Suprapubic skin (tissue), 4 donors: ENCODE data around the gene AATF. TPM values are rescaled to one million over a fixed set of nuclear protein-coding genes. Genes with fewer than 3 reads are reported as not detected.

Experiments used
- DNase-seq, 2 donors: peaks; one replicate each; pipeline ENCODE4 v3.0.0-alpha.2; 2019; ENCODE audit warnings: low spot score in 2 of 2
- H3K27ac ChIP-seq: fragments of 200-600 bp; sonication (generic); one replicate; pipeline ENCODE4 v1.5.1; 2019
- H3K27me3 ChIP-seq: fragments of 200-600 bp; sonication (generic); one replicate; pipeline ENCODE4 v1.5.1; 2019
- H3K36me3 ChIP-seq: fragments of 200-600 bp; sonication (generic); one replicate; pipeline ENCODE4 v1.5.1; 2019
- H3K4me1 ChIP-seq: fragments of 200-600 bp; sonication (generic); one replicate; pipeline ENCODE4 v1.5.1; 2019
- H3K4me3 ChIP-seq: fragments of 200-600 bp; sonication (generic); one replicate; pipeline ENCODE4 v1.5.1; 2019; ENCODE audit warnings: mild to moderate bottlenecking
- H3K9me3 ChIP-seq: fragments of 200-600 bp; sonication (generic); one replicate; pipeline ENCODE4 v1.5.1; 2019
- CTCF ChIP-seq, 2 donors: fragments of 200-600 bp in 1 of 2; fragments of 450-650 bp in 1 of 2; sonication (generic) in 1 of 2; IDR thresholded peaks; one replicate each; pipeline ENCODE4 v1.5.1; 2016 to 2019; ENCODE audit warnings: antibody characterized with exemption in 2 of 2, mild to moderate bottlenecking in 1 of 2, moderate library complexity in 1 of 2
- EP300 ChIP-seq: sonication (generic); formaldehyde crosslinking; IDR thresholded peaks from one replicate; pipeline ENCODE4 v1.6.1; 2017; ENCODE audit warnings: antibody characterized with exemption
- POLR2A ChIP-seq, 2 donors: fragments of 450-650 bp; IDR thresholded peaks; one replicate each; pipeline ENCODE4 v1.6.1; 2017; ENCODE audit warnings: antibody characterized with exemption in 2 of 2, mild to moderate bottlenecking in 2 of 2, moderate library complexity in 2 of 2
- POLR2AphosphoS5 ChIP-seq, 3 donors: sonication (generic); formaldehyde crosslinking; IDR thresholded peaks; one replicate each; pipeline ENCODE4 v1.6.1; 2017; ENCODE audit warnings: antibody characterized with exemption in 3 of 3
- WGBS: methylation state at CpG from one replicate; pipeline ENCODE4 v1.1.5; 2018; 5-methylcytosine and 5-hydroxymethylcytosine counted together
- total RNA-seq, 4 donors: library from RNA; depleted of rRNA; stranded (reverse); fragments of >200 nt; gene quantifications; one replicate each; pipeline ENCODE4 v1.1.0, GENCODE V29; 2016

Gene AATF
- total RNA-seq, 4 donors from 2014 or later = 32.5 to 38.2 (median 36.0) TPM

- Histone ChIP-seq H3K36me3 (no peaks in the 10 kb centered on the region), H3K4me1 (peaks cover 42% of the 10 kb centered on the region), H3K9me3 (no peaks in the 10 kb centered on the region), H3K4me3 (no peak overlapping the region), H3K27ac (no peak overlapping the region), H3K27me3 (peaks cover 81% of the 10 kb centered on the region)
- 10% methylated on average over 1 of the region's 1 CpG for WGBS
- no peak for TF ChIP-seq CTCF (IDR thresholded peaks at IDR 0.05)
- TF ChIP-seq EP300 = no peak
- no peak for TF ChIP-seq POLR2A (IDR thresholded peaks at IDR 0.05)
- TF ChIP-seq POLR2AphosphoS5 (IDR thresholded peaks at IDR 0.05) = no peak
- DNase-seq = no peak
Measured at GRCh38 chr17:36944553-36944952, 4.2 kb upstream of the AATF start.

- Histone ChIP-seq H3K9me3 (no peaks in the 10 kb centered on the region), H3K4me1 (peaks cover 42% of the 10 kb centered on the region), H3K27me3 (peaks cover 75% of the 10 kb centered on the region), H3K27ac (no peak overlapping the region), H3K4me3 (no peak overlapping the region), H3K36me3 (no peaks in the 10 kb centered on the region)
- DNase-seq = no peak
- no peak for TF ChIP-seq EP300
- no peak for TF ChIP-seq CTCF (IDR thresholded peaks at IDR 0.05)
- no peak for TF ChIP-seq POLR2A (IDR thresholded peaks at IDR 0.05)
- TF ChIP-seq POLR2AphosphoS5 (IDR thresholded peaks at IDR 0.05) = no peak
- WGBS = 19% methylated on average over 1 of the region's 1 CpG
Measured at GRCh38 chr17:36945140-36945539, 3.6 kb upstream of the AATF start.

GRCh38 chr17:36945959-36946725, 2.6 kb upstream of the AATF start:
- H3K27ac ChIP-seq = no peak overlapping the region
- TF ChIP-seq POLR2AphosphoS5 (IDR thresholded peaks at IDR 0.05) (no peak), CTCF (IDR thresholded peaks at IDR 0.05) (no peak), POLR2A (IDR thresholded peaks at IDR 0.05) (no peak), EP300 (no peak)
- H3K27me3 ChIP-seq = peaks cover 65% of the 10 kb centered on the region
- H3K4me3 ChIP-seq = no peak overlapping the region
- no peak for DNase-seq
- H3K9me3 ChIP-seq = no peaks in the 10 kb centered on the region
- no peaks in the 10 kb centered on the region for H3K36me3 ChIP-seq
- 11% methylated on average over 23 of the region's 30 CpGs for WGBS
- peaks cover 38% of the 10 kb centered on the region for H3K4me1 ChIP-seq

- H3K4me1 ChIP-seq = peaks cover 37% of the 10 kb centered on the region
- no peak for DNase-seq
- no peak overlapping the region for H3K4me3 ChIP-seq
- H3K27me3 ChIP-seq = peaks cover 59% of the 10 kb centered on the region
- H3K9me3 ChIP-seq = no peaks in the 10 kb centered on the region
- 37% methylated on average over 2 of the region's 2 CpGs for WGBS
- TF ChIP-seq CTCF (IDR thresholded peaks at IDR 0.05) (no peak), EP300 (no peak), POLR2AphosphoS5 (IDR thresholded peaks at IDR 0.05) (no peak), POLR2A (IDR thresholded peaks at IDR 0.05) (no peak)
- peaks cover under 1% of the 10 kb centered on the region for H3K36me3 ChIP-seq
- H3K27ac ChIP-seq = no peak overlapping the region
Measured at GRCh38 chr17:36946726-36947091, 2.0 kb upstream of the AATF start.

- TF ChIP-seq CTCF (IDR thresholded peaks at IDR 0.05) = no peak
- TF ChIP-seq POLR2AphosphoS5 (IDR thresholded peaks at IDR 0.05) = no peak
- TF ChIP-seq POLR2A (IDR thresholded peaks at IDR 0.05) = no peak
- no peak for TF ChIP-seq EP300
- 2% methylated on average over 26 of the region's 26 CpGs for WGBS
- H3K4me1 ChIP-seq = peaks cover 25% of the 10 kb centered on the region
- peak overlapping the region; percentile 81 for H3K4me3 ChIP-seq
- peaks cover 45% of the 10 kb centered on the region for H3K27me3 ChIP-seq
- H3K9me3 ChIP-seq = no peaks in the 10 kb centered on the region
- no peak for DNase-seq
- peaks cover 15% of the 10 kb centered on the region for H3K36me3 ChIP-seq
- peak overlapping the region; percentile 85 for H3K27ac ChIP-seq
Measured at GRCh38 chr17:36947922-36948716, 635 bp upstream of the AATF start.
